ENCODE results near the gene SLC4A11.

Gene SLC4A11

GRCh38 chr20:3239026-3239866, at the start of gene SLC4A11:
SLC4A11 (minus strand) TSS chr20:3239190; CDS start chr20:3239137, 53 bp downstream.
- no peak for DNase-seq

GRCh38 chr20:3283222-3283820, 44.3 kb upstream of the SLC4A11 start:
- DNase-seq, result no peak

GRCh38 chr20:3282271-3283221, 43.6 kb upstream of the SLC4A11 start:
- no peak for DNase-seq

GRCh38 chr20:3281437-3281836, 42.4 kb upstream of the SLC4A11 start:
- no peak for DNase-seq

GRCh38 chr20:3279761-3280160, 40.8 kb upstream of the SLC4A11 start:
- no peak for DNase-seq

GRCh38 chr20:3277686-3278465, 38.9 kb upstream of the SLC4A11 start:
- DNase-seq, result no peak

GRCh38 chr20:3276680-3277015, 37.7 kb upstream of the SLC4A11 start:
- peak; percentile 12 for DNase-seq

GRCh38 chr20:3275966-3276679, 37.1 kb upstream of the SLC4A11 start:
- no peak for DNase-seq

- no peak for DNase-seq
Measured at GRCh38 chr20:3275064-3275935, 36.3 kb upstream of the SLC4A11 start.

- no peak for DNase-seq
Measured at GRCh38 chr20:3273371-3273770, 34.4 kb upstream of the SLC4A11 start.

GRCh38 chr20:3270051-3270450, 31.1 kb upstream of the SLC4A11 start:
- no peak for DNase-seq

GRCh38 chr20:3262566-3262965, 23.6 kb upstream of the SLC4A11 start:
- DNase-seq, result no peak

- no peak for DNase-seq
Measured at GRCh38 chr20:3258429-3258828, 19.4 kb upstream of the SLC4A11 start.

GRCh38 chr20:3255728-3256127, 16.7 kb upstream of the SLC4A11 start:
- no peak for DNase-seq

GRCh38 chr20:3251806-3252205, 12.8 kb upstream of the SLC4A11 start:
- no peak for DNase-seq

GRCh38 chr20:3250091-3250504, 11.1 kb upstream of the SLC4A11 start:
- DNase-seq, result no peak

- DNase-seq, result no peak
Measured at GRCh38 chr20:3248993-3249347, 10.0 kb upstream of the SLC4A11 start.

- peak; percentile 26 for DNase-seq
Measured at GRCh38 chr20:3248167-3248992, 9.4 kb upstream of the SLC4A11 start.

- DNase-seq, result no peak
Measured at GRCh38 chr20:3247638-3248037, 8.6 kb upstream of the SLC4A11 start.

GRCh38 chr20:3246682-3247081, 7.7 kb upstream of the SLC4A11 start:
- DNase-seq, result no peak

All from NCI-H526 treated with DMSO at 0.1 percent for 48 hours (cell line).